ENCODE results near the gene MYB. TPM values are rescaled to one million over a fixed set of nuclear protein-coding genes. Genes with fewer than 3 reads are reported as not detected.

The MYB gene
- total and polyA plus RNA-seq, 2 of the 4 experiments (the other 2 are of a cell fraction): 0.44 to 0.90 TPM

DNA sequence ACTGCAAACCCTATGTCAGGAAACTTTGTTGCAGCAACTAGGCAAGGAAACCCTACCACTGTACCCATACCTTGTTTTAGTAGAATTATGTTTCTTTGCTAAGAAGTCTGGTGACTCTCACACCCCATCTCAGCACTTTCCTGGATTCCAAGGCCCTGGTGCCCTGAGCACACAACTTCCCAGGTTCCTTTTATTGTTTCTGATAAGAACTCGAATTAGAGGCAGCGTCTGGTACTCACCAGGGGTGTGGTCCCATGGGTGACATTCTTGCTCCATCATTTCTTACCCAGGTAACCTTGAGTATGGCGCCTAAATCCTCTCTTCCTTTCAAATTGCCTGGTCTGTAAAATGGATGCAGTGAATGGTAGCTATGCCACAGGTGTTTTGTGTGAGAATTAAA lies 34.1 kb downstream of the MYB start:
- ChIA-PET CTCF (interaction anchor here (1.0 kb wide), 1 partner anchor 23 kb away, joined by 3 read pairs; no protein-coding TSS in a partner anchor), POLR2A (ENCODE audit: unreplicated experiment) (no interaction called here)
- dilution Hi-C loops (cut with HindIII; ENCODE audit: low sequenced_read_pairs, unreplicated experiment): no loop called here
- no peak overlapping the region for H3K27ac ChIP-seq (ENCODE audit: insufficient read depth, low read length)
- WGBS, 2 experiments (ENCODE audit: extremely low coverage in 2 of 2, insufficient read length in 1 of 2): no CpG with 5 or more reads among the region's 3 CpGs
- no peak for DNase-seq
- H4K91ac ChIP-seq (ENCODE audit: insufficient read depth, low read depth, low read length): no peak overlapping the region
- H3K9ac ChIP-seq (ENCODE audit: low read depth, low read length): no peak overlapping the region
- H2BK20ac ChIP-seq (ENCODE audit: low read depth, low read length): no peak overlapping the region
- no peak overlapping the region for H3K4me3 ChIP-seq (ENCODE audit: insufficient read depth, low read depth, low read length)
- no peak overlapping the region for H3K56ac ChIP-seq (ENCODE audit: extremely low read depth, insufficient read depth, low read length)
- intact Hi-C loops (cut with micrococcal nuclease): no loop called here
- TF ChIP-seq MAFK (IDR thresholded peaks at IDR 0.05; ENCODE audit: low read depth, low read length) (no peak), MAZ (IDR thresholded peaks at IDR 0.05; ENCODE audit: borderline replicate concordance, low read depth, low read length) (no peak), MXI1 (IDR thresholded peaks at IDR 0.05; ENCODE audit: borderline replicate concordance, low read depth, low read length) (no peak), NFE2L2 (IDR thresholded peaks at IDR 0.05; ENCODE audit: low read depth, low read length) (no peak), CHD1 (IDR thresholded peaks at IDR 0.05; ENCODE audit: low read depth, low read length) (no peak), BHLHE40 (IDR thresholded peaks at IDR 0.05; ENCODE audit: low read depth, low read length) (no peak), CEBPB (IDR thresholded peaks at IDR 0.05; ENCODE audit: low read depth, low read length) (no peak), SMC3 (IDR thresholded peaks at IDR 0.05; ENCODE audit: low read depth, low read length) (no peak), RFX5 (IDR thresholded peaks at IDR 0.05; ENCODE audit: low read depth, low read length) (no peak), FOS (IDR thresholded peaks at IDR 0.05; ENCODE audit: low read depth, low read length) (no peak)
- TF ChIP-seq, protein P1, sequence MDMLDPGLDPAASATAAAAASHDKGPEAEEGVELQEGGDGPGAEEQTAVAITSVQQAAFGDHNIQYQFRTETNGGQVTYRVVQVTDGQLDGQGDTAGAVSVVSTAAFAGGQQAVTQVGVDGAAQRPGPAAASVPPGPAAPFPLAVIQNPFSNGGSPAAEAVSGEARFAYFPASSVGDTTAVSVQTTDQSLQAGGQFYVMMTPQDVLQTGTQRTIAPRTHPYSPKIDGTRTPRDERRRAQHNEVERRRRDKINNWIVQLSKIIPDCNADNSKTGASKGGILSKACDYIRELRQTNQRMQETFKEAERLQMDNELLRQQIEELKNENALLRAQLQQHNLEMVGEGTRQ (IDR thresholded peaks at IDR 0.05; ENCODE audit: low read depth, low read length): no peak
- H2AK5ac ChIP-seq (ENCODE audit: low read depth, low read length): no peak overlapping the region
- ATAC-seq (ENCODE audit: low read depth): no peak
- no peak overlapping the region for H2BK15ac ChIP-seq (ENCODE audit: low read depth, low read length)
- no peak overlapping the region for H2BK120ac ChIP-seq (ENCODE audit: low read depth, low read length)
- H4K8ac ChIP-seq (ENCODE audit: low read depth in 2 of 2, low read length in 2 of 2): no peak overlapping the region
- no peak overlapping the region for H3K14ac ChIP-seq (replicated peaks; ENCODE audit: low read depth, low read length)
- no TSS peak for BruUV-seq (replicated peaks)
- H4K20me1 ChIP-seq (ENCODE audit: insufficient read depth, low read length): no peaks in the 10 kb centered on the region
- no peak overlapping the region for H4K5ac ChIP-seq (ENCODE audit: low read depth, low read length)
- no peaks in the 10 kb centered on the region for H3K79me1 ChIP-seq (ENCODE audit: low read depth in 1 of 2, low read length in 2 of 2)
- peaks cover 3% of the 10 kb centered on the region; the same call in 1 of the 2 replicates for H3K9me1 ChIP-seq (ENCODE audit: insufficient read depth, low read length)
- no peaks in the 10 kb centered on the region for H3K36me3 ChIP-seq (ENCODE audit: control insufficient read depth, insufficient read depth, low read length)
- no peak overlapping the region for H2AFZ ChIP-seq (replicated peaks; ENCODE audit: low read length, poor library complexity)
- no peaks in the 10 kb centered on the region for H3K27me3 ChIP-seq (ENCODE audit: control insufficient read depth, insufficient read depth, low read length)
- in situ Hi-C loops (cut with MboI; ENCODE audit: low sequenced_read_pairs): no loop called here
- no peak overlapping the region for H3K4ac ChIP-seq (ENCODE audit: low read depth, low read length)
- no peak overlapping the region for H3K4me2 ChIP-seq (ENCODE audit: low read depth, low read length)
- peaks cover 2% of the 10 kb centered on the region for H3K4me1 ChIP-seq (ENCODE audit: control insufficient read depth, insufficient read depth, low read length)
- no peak overlapping the region for H3K23ac ChIP-seq (ENCODE audit: low read depth, low read length)
- no peak overlapping the region for H2AK9ac ChIP-seq (replicated peaks; ENCODE audit: low read depth, low read length, poor library complexity)
- H2BK5ac ChIP-seq (ENCODE audit: low read depth, low read length, poor library complexity, severe bottlenecking): no peak overlapping the region
- no peaks in the 10 kb centered on the region for H3K9me3 ChIP-seq (ENCODE audit: control insufficient read depth, insufficient read depth, low read length)
- H3K18ac ChIP-seq (ENCODE audit: low read depth, low read length): no peak overlapping the region

All from IMR-90 (cell line).